GM23338 (cell line): ENCODE results near the gene SAMD13.

Experiments
- CTCF ChIP-seq, 2 experiments: fragments of 200-600 bp in 1 of 2; sonication (generic) in 1 of 2; conservative IDR thresholded peaks; 2 replicates each; pipeline versions ENCODE4 v1.5.1 to v1.6.1; 2016 to 2017; ENCODE audit warnings: antibody characterized with exemption in 2 of 2, low read depth in 2 of 2, mild to moderate bottlenecking in 2 of 2, moderate library complexity in 1 of 2
- EZH2 ChIP-seq: fragments of 200-600 bp; sonication (generic); IDR thresholded peaks from one replicate; pipeline ENCODE4 v1.8.0; 2017; ENCODE audit warnings: antibody characterized with exemption, mild to moderate bottlenecking, low read depth; ENCODE audit not compliant: unreplicated experiment
- EZH2phosphoT487 ChIP-seq: fragments of 200-600 bp; sonication (generic); IDR thresholded peaks from one replicate; pipeline ENCODE4 v1.8.1; 2018; ENCODE audit warnings: antibody characterized with exemption; ENCODE audit not compliant: unreplicated experiment
- POLR2AphosphoS5 ChIP-seq: IDR thresholded peaks from 2 replicates; pipeline ENCODE4 v1.6.1; 2016; ENCODE audit warnings: antibody characterized with exemption, low read depth
- STAT1 ChIP-seq: IDR thresholded peaks from one replicate; pipeline ENCODE4 v1.6.1; 2016; ENCODE audit warnings: antibody characterized with exemption; ENCODE audit not compliant: unreplicated experiment

DNA sequence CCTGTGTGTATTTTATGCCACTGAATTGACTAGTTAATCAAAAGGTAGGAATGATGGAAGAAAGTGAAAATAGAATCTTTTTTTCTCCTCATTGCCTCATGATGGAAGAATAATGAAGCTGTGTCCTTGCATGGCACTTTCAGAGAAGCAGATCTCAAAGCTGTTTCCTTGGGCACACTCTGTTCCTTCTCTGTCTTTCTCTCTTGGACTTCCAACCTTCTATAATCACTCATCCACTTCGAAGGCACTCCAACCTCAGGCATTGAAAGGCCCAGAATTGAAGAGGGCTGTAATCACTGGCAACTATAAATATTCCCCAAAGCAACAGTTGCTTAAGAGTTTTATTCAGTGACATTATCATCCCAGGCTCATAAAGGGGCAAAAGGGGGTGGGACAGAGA, 65.7 kb downstream of the SAMD13 start:
- TF ChIP-seq CTCF (conservative IDR thresholded peaks at IDR 0.05; ENCODE audit: low read depth in 2 of 2) (no peak), EZH2 (no peak), STAT1 (no peak), POLR2AphosphoS5 (no peak), EZH2phosphoT487 (no peak)
